HCT116 (cell line): Measurements from ENCODE around the gene PHF19. TPM values are rescaled to one million over a fixed set of nuclear protein-coding genes. Genes with fewer than 3 reads are reported as not detected.

Experiments used
- ATAC-seq: fragments of 200-7000 bp; cut with Tn5 transposase; 2 replicates; pipeline ENCODE4 v1.9.1; 2020; ENCODE audit warnings: mild to moderate bottlenecking, moderate library complexity
- BruUV-seq: library from RNA; stranded (reverse); fragments of 400-500 nt; replicated peaks from 2 replicates; lab custom pipeline; 2021; lab: Mats Ljungman, UMichigan
- CTCF ChIA-PET: fragments of 300-600 bp; sonication (Branson Sonifier 250); formaldehyde crosslinking; loops from one replicate; lab custom pipeline; 2021; ENCODE audit warnings: antibody characterized with exemption; lab: Charles Lee
- POLR2A ChIA-PET: fragments of 300-600, 350-600 bp; sonication (Branson Sonifier 250); formaldehyde crosslinking; loops from one replicate; lab custom pipeline; 2021; ENCODE audit warnings: antibody characterized with exemption; lab: Charles Lee
- RAD21 ChIA-PET, 2 experiments: fragments of 300-600 bp; sonication (Branson Sonifier 250); formaldehyde crosslinking; loops; one replicate each; lab custom pipeline; 2023; ENCODE audit warnings: low total read pairs in 2 of 2; ENCODE audit not compliant: uncharacterized antibody in 2 of 2, unreplicated experiment in 2 of 2, low non-redundant PET in 1 of 2; lab: Charles Lee
- DNase-seq: peaks from one replicate; pipeline ENCODE4 v3.0.0-alpha.2; 2010; ENCODE audit warnings: low read depth, low spot score
- H2AFZ ChIP-seq: fragments of 200-600 bp; shearing (Covaris generic), sonication (generic); 2 replicates; pipeline ENCODE4 v1.6.1; 2017; ENCODE audit warnings: low read depth, mixed run types, mixed read lengths, antibody characterized with exemption, low read length; ENCODE audit not compliant: poor library complexity, severe bottlenecking
- H3K27ac ChIP-seq: 2 replicates; pipeline ENCODE4 v1.5.1; 2012; ENCODE audit warnings: low read depth, low read length
- H3K27me3 ChIP-seq: fragments of 200-600 bp; sonication (generic); 2 replicates; pipeline ENCODE4 v1.6.1; 2016; ENCODE audit warnings: mixed run types, low read length, mixed read lengths; ENCODE audit not compliant: insufficient read depth
- H3K36me3 ChIP-seq, 2 experiments: fragments of 200-500 bp in 1 of 2; fragments of 200-600 bp in 1 of 2; sonication (Bioruptor generic) in 1 of 2; sonication (generic) in 1 of 2; 2 replicates each; pipeline versions ENCODE4 v1.5.1 to v1.6.1; 2014 to 2016; ENCODE audit warnings: low read length in 2 of 2, inconsistent platforms in 1 of 2, mixed read lengths in 1 of 2, mixed run types in 1 of 2; ENCODE audit not compliant: insufficient read depth in 2 of 2, control insufficient read depth in 1 of 2
- H3K4me1 ChIP-seq, 2 experiments: fragments of 200-600 bp in 1 of 2; sonication (generic) in 1 of 2; 2 replicates each; pipeline versions ENCODE4 v1.5.1 to v1.6.1; 2012 to 2017; ENCODE audit warnings: low read length in 2 of 2, inconsistent platforms in 1 of 2, mild to moderate bottlenecking in 1 of 2, mixed read lengths in 1 of 2, mixed run types in 1 of 2, moderate library complexity in 1 of 2; ENCODE audit not compliant: insufficient read depth in 2 of 2, control insufficient read depth in 1 of 2
- H3K4me2 ChIP-seq: fragments of 200-600 bp; sonication (generic); 2 replicates; pipeline ENCODE4 v1.6.1; 2017; ENCODE audit warnings: mixed run types, low read length, mixed read lengths
- H3K4me3 ChIP-seq, 2 experiments: fragments of 200-600 bp in 1 of 2; sonication (generic) in 1 of 2; replicated peaks in 1 of 2; 2 replicates each; pipeline ENCODE4 v1.5.1; 2011 to 2016; ENCODE audit warnings: low read length in 2 of 2, control low read depth in 1 of 2, low read depth in 1 of 2, mild to moderate bottlenecking in 1 of 2, mixed read lengths in 1 of 2, mixed run types in 1 of 2
- H3K79me2 ChIP-seq: fragments of 200-600 bp; sonication (generic); 2 replicates; pipeline ENCODE4 v1.6.1; 2017; ENCODE audit warnings: mild to moderate bottlenecking, mixed run types, low read length, moderate library complexity, mixed read lengths; ENCODE audit not compliant: insufficient read depth
- H3K9ac ChIP-seq: fragments of 200-600 bp; sonication (generic); 2 replicates; pipeline ENCODE4 v1.6.1; 2016; ENCODE audit warnings: low read length, mixed read lengths
- H3K9me2 ChIP-seq: fragments of 200-600 bp; sonication (generic), shearing (Covaris generic); 2 replicates; pipeline ENCODE4 v1.6.1; 2017; ENCODE audit warnings: mixed run types, mild to moderate bottlenecking, moderate library complexity; ENCODE audit not compliant: insufficient read depth
- H3K9me3 ChIP-seq, 2 experiments: fragments of 200-500 bp in 1 of 2; fragments of 200-600 bp in 1 of 2; sonication (Bioruptor generic) in 1 of 2; sonication (generic) in 1 of 2; 2 replicates each; pipeline ENCODE4 v1.6.1; 2014 to 2017; ENCODE audit warnings: low read length in 2 of 2, mixed read lengths in 2 of 2, inconsistent platforms in 1 of 2, low read depth in 1 of 2, mild to moderate bottlenecking in 1 of 2, mixed run types in 1 of 2, moderate library complexity in 1 of 2; ENCODE audit not compliant: control insufficient read depth in 1 of 2, insufficient read depth in 1 of 2
- H4K20me1 ChIP-seq: fragments of 200-600 bp; sonication (generic), shearing (Covaris generic); 2 replicates; pipeline ENCODE4 v1.6.1; 2017; ENCODE audit warnings: mixed run types, mild to moderate bottlenecking, moderate library complexity; ENCODE audit not compliant: insufficient read depth
- CEBPB ChIP-seq: IDR thresholded peaks from 2 replicates; pipeline ENCODE4 v1.6.1; 2012; ENCODE audit warnings: low read depth
- ELF1 ChIP-seq: IDR thresholded peaks from 2 replicates; pipeline ENCODE4 v1.6.1; 2012; ENCODE audit warnings: low read depth, borderline replicate concordance
- EZH2phosphoT487 ChIP-seq: fragments of 200-600 bp; IDR thresholded peaks from 2 replicates; pipeline ENCODE4 v1.6.1; 2018; ENCODE audit warnings: antibody characterized with exemption, borderline replicate concordance
- FOSL1 ChIP-seq: IDR thresholded peaks from 2 replicates; pipeline ENCODE4 v1.6.1; 2012; ENCODE audit warnings: low read depth
- JUND ChIP-seq: IDR thresholded peaks from 2 replicates; pipeline ENCODE4 v1.6.1; 2012
- POLR2A ChIP-seq: IDR thresholded peaks from 2 replicates; pipeline ENCODE4 v1.7.0; 2011; ENCODE audit warnings: borderline replicate concordance; ENCODE audit not compliant: insufficient read depth, insufficient read length; ENCODE audit errors: extremely low read depth
- RAD21 ChIP-seq: IDR thresholded peaks from 2 replicates; pipeline ENCODE4 v1.6.1; 2012; ENCODE audit warnings: low read depth, mild to moderate bottlenecking
- SIN3A ChIP-seq: IDR thresholded peaks from 2 replicates; pipeline ENCODE4 v1.6.1; 2012; ENCODE audit warnings: low read depth
- SP1 ChIP-seq: IDR thresholded peaks from 2 replicates; pipeline ENCODE4 v1.6.1; 2012; ENCODE audit warnings: low read depth
- SRF ChIP-seq: IDR thresholded peaks from 2 replicates; pipeline ENCODE4 v1.6.1; 2012; ENCODE audit warnings: low read depth
- TCF7L2 ChIP-seq: IDR thresholded peaks from 2 replicates; pipeline ENCODE4 v1.7.0; 2011; ENCODE audit warnings: borderline replicate concordance, inconsistent platforms; ENCODE audit not compliant: insufficient read depth, insufficient read length; ENCODE audit errors: extremely low read depth
- YY1 ChIP-seq: IDR thresholded peaks from 2 replicates; pipeline ENCODE4 v1.6.1; 2011; ENCODE audit warnings: low read length, low read depth, moderate library complexity, mild to moderate bottlenecking; ENCODE audit not compliant: insufficient replicate concordance; ENCODE audit errors: extremely low read depth
- ZFX ChIP-seq: fragments of 450-650 bp; IDR thresholded peaks from 2 replicates; pipeline ENCODE4 v1.6.1; 2017
- intact Hi-C: fragments of 100-400 bp; cut with micrococcal nuclease; formaldehyde crosslinking; loops from 2 replicates; pipeline ENCODE4 v1.10.0; 2022
- total RNA-seq: library from RNA; stranded (reverse); gene quantifications from one replicate; pipeline ENCODE4 v1.2.1, GENCODE V29; 2021; ENCODE audit not compliant: unreplicated experiment
- TF ChIP-seq, protein P1 (sequence below): IDR thresholded peaks from 2 replicates; pipeline ENCODE4 v1.6.1; 2012
- TF ChIP-seq, protein P2 (sequence below): IDR thresholded peaks from 2 replicates; pipeline ENCODE4 v1.6.1; 2012

The PHF19 gene
- total RNA-seq, 1 experiment from 2014 or later, result 74.0 TPM

DNA sequence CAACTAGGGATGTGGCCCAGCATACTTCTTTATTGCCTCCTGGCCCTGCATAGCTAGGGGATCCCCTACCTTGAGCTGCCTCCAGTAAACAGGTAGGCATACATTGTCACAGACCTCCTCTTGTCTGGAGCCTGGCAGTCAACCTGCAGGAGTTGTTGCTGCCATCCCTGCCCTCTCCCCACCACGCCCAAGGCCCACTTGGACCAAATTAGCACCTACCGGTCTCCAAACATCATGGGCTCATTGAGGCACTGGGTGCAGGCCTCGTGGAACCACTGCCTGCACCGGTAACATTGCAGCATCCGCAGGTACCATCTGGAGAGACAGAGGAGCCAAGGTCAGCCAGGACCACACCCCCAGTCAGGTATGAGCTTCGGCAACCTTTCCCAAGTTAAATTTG lies 10.3 kb downstream of the PHF19 start:
- intact Hi-C loops, result no loop called here
- Histone ChIP-seq H3K36me3 (peaks cover 0 to 27% of the 10 kb centered on the region in 2 experiments; a peak in 2 of 4 replicates), H3K9me2 (no peaks in the 10 kb centered on the region), H3K4me3 (no peak overlapping the region), H3K27ac (no peak overlapping the region), H3K4me2 (no peak overlapping the region), H2AFZ (no peak overlapping the region), H4K20me1 (no peaks in the 10 kb centered on the region), H3K4me1 (peaks cover 11 to 21% of the 10 kb centered on the region in 2 experiments), H3K27me3 (no peaks in the 10 kb centered on the region), H3K79me2 (no peaks in the 10 kb centered on the region), H3K9ac (no peak overlapping the region), H3K9me3 (no peaks in the 10 kb centered on the region)
- no peak for TF ChIP-seq CEBPB
- TF ChIP-seq YY1, result no peak
- TF ChIP-seq ELF1, result no peak
- TF ChIP-seq ZFX, result no peak
- RAD21 ChIA-PET, result no interaction called here
- POLR2A ChIA-PET, result no interaction called here
- CTCF ChIA-PET, result no interaction called here
- DNase-seq (no peak), ATAC-seq (no peak)
- BruUV-seq, result no TSS peak

DNA sequence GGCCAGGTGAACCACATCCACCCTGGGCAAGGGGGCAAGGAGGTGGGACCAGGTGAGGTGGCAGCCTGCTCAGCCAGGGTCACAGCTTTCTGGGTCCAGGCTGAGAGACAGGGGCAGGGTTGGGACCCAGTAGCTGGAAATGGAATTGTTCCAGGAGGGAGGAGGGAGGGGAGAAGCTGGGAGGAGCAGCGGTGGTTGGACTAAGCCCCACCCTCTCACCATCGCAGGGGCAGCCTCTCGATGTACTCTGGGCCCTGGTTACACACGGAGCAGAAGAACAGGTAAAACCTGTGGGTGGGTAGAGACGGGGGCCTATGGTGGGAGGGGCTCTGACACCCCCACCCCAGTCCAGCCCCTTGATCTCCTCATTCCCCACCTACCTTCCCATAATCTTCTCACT lies 11.2 kb downstream of the PHF19 start:
- no peaks in the 10 kb centered on the region for H3K27me3 ChIP-seq
- no peak overlapping the region for H3K9ac ChIP-seq
- ATAC-seq (no peak), DNase-seq (no peak)
- peaks cover 0 to 30% of the 10 kb centered on the region in 2 experiments; a peak in 2 of 4 replicates for H3K36me3 ChIP-seq
- no peak overlapping the region; the same call in 1 of the 2 replicates for H3K27ac ChIP-seq
- H2AFZ ChIP-seq, result no peak overlapping the region
- H3K4me2 ChIP-seq, result no peak overlapping the region
- H4K20me1 ChIP-seq, result no peaks in the 10 kb centered on the region
- H3K9me3 ChIP-seq, result no peaks in the 10 kb centered on the region
- TF ChIP-seq JUND (no peak), SP1 (no peak), FOSL1 (no peak), YY1 (no peak), CEBPB (no peak), RAD21 (no peak), EZH2phosphoT487 (no peak), ELF1 (no peak), POLR2A (no peak), SRF (no peak), TCF7L2 (no peak), SIN3A (no peak)
- TF ChIP-seq, protein P1, sequence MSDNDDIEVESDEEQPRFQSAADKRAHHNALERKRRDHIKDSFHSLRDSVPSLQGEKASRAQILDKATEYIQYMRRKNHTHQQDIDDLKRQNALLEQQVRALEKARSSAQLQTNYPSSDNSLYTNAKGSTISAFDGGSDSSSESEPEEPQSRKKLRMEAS, result no peak
- TF ChIP-seq, protein P2, sequence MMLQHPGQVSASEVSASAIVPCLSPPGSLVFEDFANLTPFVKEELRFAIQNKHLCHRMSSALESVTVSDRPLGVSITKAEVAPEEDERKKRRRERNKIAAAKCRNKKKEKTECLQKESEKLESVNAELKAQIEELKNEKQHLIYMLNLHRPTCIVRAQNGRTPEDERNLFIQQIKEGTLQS, result no peak
- no peaks in the 10 kb centered on the region for H3K79me2 ChIP-seq
- peaks cover 11 to 21% of the 10 kb centered on the region in 2 experiments for H3K4me1 ChIP-seq
- RAD21 ChIA-PET, result no interaction called here
- no peaks in the 10 kb centered on the region for H3K9me2 ChIP-seq
- POLR2A ChIA-PET, result no interaction called here
- intact Hi-C loops, result no loop called here
- CTCF ChIA-PET, result no interaction called here
- no TSS peak for BruUV-seq
- no peak overlapping the region for H3K4me3 ChIP-seq
